CD14-positive monocyte (primary cell): ENCODE data around the gene SULT1A2. TPM values are rescaled to one million over a fixed set of nuclear protein-coding genes. Genes with fewer than 3 reads are reported as not detected.
A peak's percentile ranks its signal among the peaks of the same experiment; 100 is the strongest.

ENCODE experiments used
- DNase-seq, 3 donors: peaks; one replicate each; pipeline ENCODE4 v3.0.0-alpha.2; 2011 to 2022
- H2AFZ ChIP-seq: 2 replicates; pipeline ENCODE4 v1.6.0; 2012; ENCODE audit warnings: mild to moderate bottlenecking, low read depth, low read length, inconsistent platforms; ENCODE audit not compliant: insufficient read depth, poor library complexity, severe bottlenecking
- H3K27ac ChIP-seq, 2 donors: 1 replicate in 1 of 2; 2 replicates in 1 of 2; pipeline ENCODE4 v1.5.1; 2012 to 2013; ENCODE audit warnings: low read length in 2 of 2, control low read depth in 1 of 2, inconsistent platforms in 1 of 2, low read depth in 1 of 2, mild to moderate bottlenecking in 1 of 2
- H3K27me3 ChIP-seq, 2 donors: one replicate each; pipeline versions ENCODE4 v1.6.0 to v1.6.1; 2011 to 2013; ENCODE audit warnings: low read length in 2 of 2; ENCODE audit not compliant: control insufficient read depth in 2 of 2, insufficient read depth in 2 of 2
- H3K36me3 ChIP-seq, 2 donors: replicated peaks in 1 of 2; 1 replicate in 1 of 2; 2 replicates in 1 of 2; pipeline versions ENCODE4 v1.5.1 to v1.6.1; 2012 to 2013; ENCODE audit warnings: low read length in 2 of 2, control low read depth in 1 of 2, inconsistent platforms in 1 of 2, mild to moderate bottlenecking in 1 of 2; ENCODE audit not compliant: insufficient read depth in 2 of 2, control insufficient read depth in 1 of 2
- H3K4me1 ChIP-seq, 2 donors: 1 replicate in 1 of 2; 2 replicates in 1 of 2; pipeline versions ENCODE4 v1.5.1 to v1.6.1; 2012 to 2013; ENCODE audit warnings: low read length in 2 of 2, control low read depth in 1 of 2, inconsistent platforms in 1 of 2, mild to moderate bottlenecking in 1 of 2, moderate library complexity in 1 of 2; ENCODE audit not compliant: insufficient read depth in 2 of 2, control insufficient read depth in 1 of 2
- H3K4me2 ChIP-seq: replicated peaks from 2 replicates; pipeline ENCODE3; 2012; ENCODE audit warnings: low read length, moderate library complexity, mild to moderate bottlenecking; ENCODE audit not compliant: poor library complexity, severe bottlenecking; ENCODE audit errors: extremely low read depth
- H3K4me3 ChIP-seq, 3 experiments: fragments of 200-600 bp in 1 of 3; sonication (generic) in 1 of 3; replicated peaks in 1 of 3; 1 replicate in 2 of 3; 2 replicates in 1 of 3; pipeline ENCODE4 v1.5.1; 2011 to 2013; ENCODE audit warnings: low read length in 3 of 3, mild to moderate bottlenecking in 3 of 3, control low read depth in 2 of 3, low read depth in 2 of 3, inconsistent platforms in 1 of 3, moderate library complexity in 1 of 3
- H3K79me2 ChIP-seq: 2 replicates; pipeline ENCODE4 v1.6.0; 2012; ENCODE audit warnings: mild to moderate bottlenecking, control low read depth, inconsistent platforms, low read length, moderate library complexity; ENCODE audit not compliant: insufficient read depth
- H3K9ac ChIP-seq: 2 replicates; pipeline ENCODE4 v1.6.0; 2017; ENCODE audit warnings: low read length, mild to moderate bottlenecking; ENCODE audit not compliant: insufficient read depth, poor library complexity, severe bottlenecking
- H3K9me3 ChIP-seq, 2 donors: replicated peaks in 1 of 2; 1 replicate in 1 of 2; 2 replicates in 1 of 2; pipeline versions ENCODE4 v1.5.1 to v1.6.1; 2012 to 2013; ENCODE audit warnings: low read length in 2 of 2, control low read depth in 1 of 2; ENCODE audit not compliant: control insufficient read depth in 1 of 2, insufficient read depth in 1 of 2
- H4K20me1 ChIP-seq: 2 replicates; pipeline ENCODE4 v1.6.0; 2012; ENCODE audit warnings: mild to moderate bottlenecking, low read length, control low read depth, moderate library complexity; ENCODE audit not compliant: insufficient read depth
- H3K27ac Mint-ChIP-seq, 7 donors: one replicate each; pipeline ENCODE4 v1.8.0; 2020; ENCODE audit warnings: mild to moderate bottlenecking in 7 of 7, mixed read lengths in 7 of 7, moderate library complexity in 6 of 7, inconsistent platforms in 2 of 7
- H3K27me3 Mint-ChIP-seq, 3 donors: one replicate each; pipeline ENCODE4 v1.8.0; 2021 to 2022; ENCODE audit warnings: low read depth in 3 of 3, mild to moderate bottlenecking in 3 of 3, mixed read lengths in 3 of 3, moderate library complexity in 3 of 3, inconsistent platforms in 1 of 3
- H3K36me3 Mint-ChIP-seq, 2 donors: one replicate each; pipeline ENCODE4 v1.8.0; 2020; ENCODE audit warnings: mixed read lengths in 2 of 2, inconsistent platforms in 1 of 2, mild to moderate bottlenecking in 1 of 2
- H3K4me1 Mint-ChIP-seq: one replicate; pipeline ENCODE4 v1.8.0; 2020; ENCODE audit warnings: mild to moderate bottlenecking, mixed read lengths
- H3K4me3 Mint-ChIP-seq, 2 donors: one replicate each; pipeline ENCODE4 v1.8.0; 2020; ENCODE audit warnings: mild to moderate bottlenecking in 2 of 2, mixed read lengths in 2 of 2, moderate library complexity in 1 of 2
- H3K9me3 Mint-ChIP-seq, 7 donors: one replicate each; pipeline ENCODE4 v1.8.0; 2020 to 2022; ENCODE audit warnings: mixed read lengths in 7 of 7, mild to moderate bottlenecking in 6 of 7, moderate library complexity in 6 of 7, inconsistent platforms in 2 of 7
- CTCF ChIP-seq: fragments of 200-600 bp; IDR thresholded peaks from one replicate; pipeline ENCODE4 v1.8.0; 2022; ENCODE audit warnings: antibody characterized with exemption, mild to moderate bottlenecking
- WGBS: methylation state at CpG from one replicate; pipeline ENCODE4 v1.1.5; 2013; ENCODE audit warnings: missing lambda C conversion rate; ENCODE audit not compliant: insufficient coverage; 5-methylcytosine and 5-hydroxymethylcytosine counted together
- intact Hi-C, 2 donors: fragments of 100-400 bp; cut with micrococcal nuclease; formaldehyde crosslinking; loops; one replicate each; pipeline versions ENCODE4 v1.15.0 to v1.15.1; 2023
- polyA plus RNA-seq, 3 donors: library from polyadenylated mRNA; depleted of rRNA in 1 of 3; unstranded in 2 of 3; stranded (reverse) in 1 of 3; fragments of 300-500 nt in 2 of 3; fragments of >200 nt in 1 of 3; fragmentation: Illumina TruSeq in 2 of 3; gene quantifications; 1 replicate in 2 of 3; 2 replicates in 1 of 3; pipeline ENCODE4 v1.2.3, GENCODE V29; 2012 to 2021

Gene SULT1A2
- polyA plus RNA-seq, 3 donors: 1.1 to 4.6 TPM; not detected in 1

DNA sequence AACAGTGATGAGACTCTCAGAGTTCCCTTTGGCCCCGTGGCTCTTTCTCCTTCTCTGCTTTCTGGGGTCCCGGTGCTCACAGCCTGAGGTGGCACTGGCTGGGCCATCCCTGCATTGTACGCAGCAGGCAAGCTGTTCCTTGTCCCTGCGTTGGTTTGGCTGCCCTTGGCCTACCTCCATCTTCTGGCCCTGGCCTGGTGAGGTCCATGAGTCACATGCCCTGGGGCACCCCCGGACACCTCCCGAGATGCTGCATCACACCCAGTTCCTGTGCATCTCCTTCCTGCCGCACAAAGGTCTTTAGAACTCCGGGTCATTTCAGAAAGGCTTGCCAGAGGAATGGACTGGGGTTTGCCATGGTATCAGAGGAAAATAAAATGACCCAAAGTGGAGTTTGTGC is 9.5 kb downstream of the SULT1A2 start:
- H3K4me2 ChIP-seq: no peak overlapping the region
- no peak for DNase-seq
- TF ChIP-seq CTCF: no peak
- H4K20me1 ChIP-seq: no peaks in the 10 kb centered on the region
- H3K36me3 ChIP-seq: peaks cover 57 to 97% of the 10 kb centered on the region in 2 donors
- no peak overlapping the region for H3K27ac ChIP-seq
- no peak overlapping the region for H3K9ac ChIP-seq
- no peaks in the 10 kb centered on the region for H3K9me3 Mint-ChIP-seq
- H3K36me3 Mint-ChIP-seq: peaks cover 80 to 96% of the 10 kb centered on the region in 2 donors
- H3K4me1 ChIP-seq: no peaks in the 10 kb centered on the region
- intact Hi-C loops: no loop called here
- no peaks in the 10 kb centered on the region for H3K9me3 ChIP-seq
- no peaks in the 10 kb centered on the region for H3K79me2 ChIP-seq
- peaks cover 0 to 4% (median 3%) of the 10 kb centered on the region in 3 donors for H3K27me3 Mint-ChIP-seq
- WGBS: 96% methylated on average over 5 of the region's 8 CpGs
- H3K4me1 Mint-ChIP-seq: no peaks in the 10 kb centered on the region
- no peak overlapping the region for H2AFZ ChIP-seq
- no peak overlapping the region for H3K27ac Mint-ChIP-seq
- H3K27me3 ChIP-seq: no peaks in the 10 kb centered on the region
- H3K4me3 ChIP-seq: no peak overlapping the region
- H3K4me3 Mint-ChIP-seq: no peak overlapping the region

- peaks cover 55 to 97% of the 10 kb centered on the region in 2 donors for H3K36me3 ChIP-seq
- H3K4me2 ChIP-seq: no peak overlapping the region
- no peaks in the 10 kb centered on the region for H3K9me3 ChIP-seq
- Mint-ChIP-seq H3K9me3 (no peaks in the 10 kb centered on the region), H3K4me3 (no peak overlapping the region), H3K4me1 (no peaks in the 10 kb centered on the region), H3K36me3 (peaks cover 79 to 94% of the 10 kb centered on the region in 2 donors), H3K27me3 (peaks cover 0 to 4% (median 3%) of the 10 kb centered on the region in 3 donors), H3K27ac (peak overlapping the region in 1 of 7 donors; percentile 56)
- no peak overlapping the region for H2AFZ ChIP-seq
- DNase-seq: no peak
- no peak overlapping the region for H3K27ac ChIP-seq
- WGBS: 100% methylated on average over 2 of the region's 3 CpGs
- no peak overlapping the region for H3K4me3 ChIP-seq
- H4K20me1 ChIP-seq: no peaks in the 10 kb centered on the region
- H3K27me3 ChIP-seq: no peaks in the 10 kb centered on the region
- intact Hi-C loops: no loop called here
- no peaks in the 10 kb centered on the region for H3K79me2 ChIP-seq
- H3K4me1 ChIP-seq: no peaks in the 10 kb centered on the region
- H3K9ac ChIP-seq: no peak overlapping the region
- no peak for TF ChIP-seq CTCF
These were observed 10.4 kb downstream of the SULT1A2 start for GRCh38 chr16:28586466-28586865.
